HG03439 (cell line): ENCODE data around the gene TMEM132D.

Experiments
- ATAC-seq: cut with Tn5 transposase; IDR thresholded peaks from one replicate; pipeline ENCODE4 v1.9.1; 2021; ENCODE audit warnings: mild to moderate bottlenecking, moderate library complexity; ENCODE audit not compliant: unreplicated experiment

The TMEM132D gene

GRCh38 chr12:129672110-129672509 is 231.7 kb downstream of the TMEM132D start:
- ATAC-seq, result no peak

- ATAC-seq, result no peak
These were observed 233.4 kb downstream of the TMEM132D start for GRCh38 chr12:129670256-129670920.

- ATAC-seq, result no peak
These were observed 238.4 kb downstream of the TMEM132D start for GRCh38 chr12:129665414-129665813.

- no peak for ATAC-seq
These were observed 241.6 kb downstream of the TMEM132D start for GRCh38 chr12:129662234-129662633.

- no peak for ATAC-seq
These were observed 242.9 kb downstream of the TMEM132D start for GRCh38 chr12:129660946-129661345.

- ATAC-seq, result no peak
These were observed 243.7 kb downstream of the TMEM132D start for GRCh38 chr12:129659961-129660622.

- no peak for ATAC-seq
These were observed 246.6 kb downstream of the TMEM132D start for GRCh38 chr12:129657179-129657578.

GRCh38 chr12:129651951-129652350 is 251.9 kb downstream of the TMEM132D start:
- no peak for ATAC-seq

- ATAC-seq, result no peak
These were observed 261.9 kb downstream of the TMEM132D start for GRCh38 chr12:129641926-129642325.

GRCh38 chr12:129635021-129635685 is 268.7 kb downstream of the TMEM132D start:
- ATAC-seq, result no peak

GRCh38 chr12:129631316-129631715 is 272.5 kb downstream of the TMEM132D start:
- no peak for ATAC-seq

GRCh38 chr12:129629901-129630300 is 273.9 kb downstream of the TMEM132D start:
- ATAC-seq, result no peak

- no peak for ATAC-seq
These were observed 281.3 kb downstream of the TMEM132D start for GRCh38 chr12:129622566-129622965.

- no peak for ATAC-seq
These were observed 284.6 kb downstream of the TMEM132D start for GRCh38 chr12:129619271-129619670.

GRCh38 chr12:129617849-129618248 is 286.0 kb downstream of the TMEM132D start:
- no peak for ATAC-seq

GRCh38 chr12:129615001-129615400 is 288.8 kb downstream of the TMEM132D start:
- no peak for ATAC-seq

GRCh38 chr12:129614221-129614885 is 289.5 kb downstream of the TMEM132D start:
- ATAC-seq, result no peak

- ATAC-seq, result no peak
These were observed 290.5 kb downstream of the TMEM132D start for GRCh38 chr12:129613314-129613713.

GRCh38 chr12:129610601-129611120 is 293.2 kb downstream of the TMEM132D start:
- ATAC-seq, result no peak

GRCh38 chr12:129607756-129608155 is 296.1 kb downstream of the TMEM132D start:
- no peak for ATAC-seq

- ATAC-seq, result no peak
These were observed 296.5 kb downstream of the TMEM132D start for GRCh38 chr12:129607301-129607700.
